K562 (cell line): ENCODE measurements around the gene ZNRD2. TPM values are rescaled to one million over a fixed set of nuclear protein-coding genes. Genes with fewer than 3 reads are reported as not detected.
A peak's percentile ranks its signal among the peaks of the same experiment; 100 is the strongest.

Experiments used
- ATF7 ChIP-seq: fragments of 450-650 bp; IDR thresholded peaks from 2 replicates; pipeline ENCODE4 v1.7.1; 2014; ENCODE audit warnings: mild to moderate bottlenecking, moderate library complexity
- CSDE1 ChIP-seq, 2 experiments: fragments of 450-650 bp; IDR thresholded peaks; 2 replicates each; pipeline ENCODE4 v1.6.1; 2016; ENCODE audit warnings: mild to moderate bottlenecking in 1 of 2
- FOXA3 ChIP-seq, 2 experiments: fragments of 450-650 bp in 1 of 2; sonication (generic) in 1 of 2; formaldehyde crosslinking; IDR thresholded peaks in 1 of 2; conservative IDR thresholded peaks in 1 of 2; 2 replicates each; pipeline versions ENCODE4 v1.4.0 to v1.8.0; 2020 to 2022; ENCODE audit warnings: mild to moderate bottlenecking in 2 of 2, missing genetic modification reagents in 1 of 2
- FOXP1 ChIP-seq: sonication (generic); formaldehyde crosslinking; IDR thresholded peaks from 2 replicates; pipeline ENCODE4 v1.8.0; 2022; ENCODE audit warnings: mild to moderate bottlenecking, missing genetic modification reagents
- POLR2AphosphoS5 ChIP-seq: IDR thresholded peaks from 2 replicates; pipeline ENCODE4 v1.6.1; 2011; ENCODE audit warnings: mild to moderate bottlenecking, low read depth, low read length, moderate library complexity; ENCODE audit not compliant: control insufficient read depth, insufficient read depth
- RB1 ChIP-seq: fragments of 450-650 bp; IDR thresholded peaks from 2 replicates; pipeline ENCODE4 v1.6.1; 2017; ENCODE audit warnings: low read depth, mild to moderate bottlenecking
- SIRT6 ChIP-seq: IDR thresholded peaks from one replicate; pipeline ENCODE4 v1.6.1; 2012; ENCODE audit warnings: low read depth, mild to moderate bottlenecking, control low read depth, inconsistent platforms, low read length, moderate library complexity
- SNRNP70 ChIP-seq: fragments of 200-400 bp; formaldehyde crosslinking; optimal IDR thresholded peaks from 2 replicates; pipeline ENCODE3; 2017; ENCODE audit warnings: low read depth, low read length
- YBX1 ChIP-seq: fragments of 450-650 bp; IDR thresholded peaks from 2 replicates; pipeline ENCODE4 v1.7.1; 2016; ENCODE audit warnings: mild to moderate bottlenecking
- ZC3H11A ChIP-seq: IDR thresholded peaks from 2 replicates; pipeline ENCODE4 v1.6.1; 2012; ENCODE audit warnings: low read depth, low read length, improper control_type of control experiment
- ZNF347 ChIP-seq: fragments of 450-650 bp; formaldehyde crosslinking; IDR thresholded peaks from 2 replicates; pipeline ENCODE4 v1.4.0; 2020; ENCODE audit warnings: low read depth, mild to moderate bottlenecking, moderate library complexity
- polyA plus RNA-seq, 8 experiments: library from polyadenylated mRNA; depleted of rRNA in 4 of 8; stranded (reverse) in 5 of 8; unstranded in 3 of 8; fragments of >200 nt; fragmentation: Nextera tagmentation in 2 of 8; fragmentation: Illumina TruSeq in 1 of 8; extraction: Ambion mirVana in 2 of 8; extraction: Trizol in 1 of 8; gene quantifications; 2 replicates each; pipeline versions ENCODE4 v1.2.1 to v1.2.3, GENCODE V29; 2011 to 2014; ENCODE audit warnings: inconsistent platforms in 1 of 8, missing spikeins in 1 of 8
- total RNA-seq, 7 experiments: library from RNA; depleted of rRNA in 6 of 7; stranded (reverse); fragments of >200 nt in 6 of 7; fragmentation: Illumina TruSeq in 2 of 7; extraction: Trizol in 2 of 7; gene quantifications; 2 replicates each; pipeline versions ENCODE4 v1.2.1 to v1.2.3, GENCODE V29; 2011 to 2021; ENCODE audit warnings: low replicate concordance in 1 of 7
- TF ChIP-seq, protein P1 (sequence below): fragments of 450-650 bp; IDR thresholded peaks from 2 replicates; pipeline ENCODE4 v1.6.1; 2017; ENCODE audit warnings: antibody characterized with exemption, mild to moderate bottlenecking

ZNRD2 gene
- total and polyA plus RNA-seq, 9 of the 15 experiments (the other 6 are each of a cell fraction or from before 2014, with no cell fraction given) = 13.4 to 129 (median 60.4) TPM

DNA sequence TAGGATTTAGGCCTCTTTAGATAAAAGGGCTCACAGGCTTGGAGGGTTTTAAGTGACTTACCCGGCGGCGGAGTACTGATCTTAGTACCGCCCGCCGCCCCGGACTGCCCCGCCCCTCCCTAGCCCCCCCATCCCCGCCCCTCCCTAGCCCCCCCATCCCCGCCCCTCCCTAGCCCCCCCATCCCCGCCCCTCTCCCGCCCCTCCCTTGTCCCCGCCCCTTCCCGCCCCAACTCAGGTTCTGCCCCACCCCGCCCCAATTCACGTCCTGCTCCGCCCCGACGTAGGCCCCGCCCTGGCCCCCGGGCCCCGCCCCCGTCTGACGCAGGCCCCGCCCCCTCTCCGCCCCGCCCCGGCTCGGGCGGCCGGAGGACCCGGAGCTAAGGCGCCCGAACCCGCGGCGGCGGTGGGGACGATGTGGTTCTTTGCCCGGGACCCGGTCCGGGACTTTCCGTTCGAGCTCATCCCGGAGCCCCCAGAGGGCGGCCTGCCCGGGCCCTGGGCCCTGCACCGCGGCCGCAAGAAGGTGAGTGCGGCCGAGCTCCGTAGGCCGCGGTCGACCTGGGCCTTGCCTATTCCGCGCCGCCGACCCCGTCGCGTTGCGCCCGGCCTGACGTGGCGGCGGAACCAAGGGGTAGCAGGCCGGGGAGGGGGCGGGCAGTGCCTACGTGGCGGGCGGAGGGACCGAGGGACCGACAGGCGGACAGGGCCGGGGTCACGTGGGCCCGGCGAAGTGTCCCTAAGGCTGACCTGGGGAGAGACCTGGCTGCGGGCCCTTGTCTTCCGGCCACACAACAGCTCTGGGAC lies 45.3 kb upstream of the ZNRD2 start, which contains the start of gene SCYL1 (continued):
- TF ChIP-seq, protein P1, sequence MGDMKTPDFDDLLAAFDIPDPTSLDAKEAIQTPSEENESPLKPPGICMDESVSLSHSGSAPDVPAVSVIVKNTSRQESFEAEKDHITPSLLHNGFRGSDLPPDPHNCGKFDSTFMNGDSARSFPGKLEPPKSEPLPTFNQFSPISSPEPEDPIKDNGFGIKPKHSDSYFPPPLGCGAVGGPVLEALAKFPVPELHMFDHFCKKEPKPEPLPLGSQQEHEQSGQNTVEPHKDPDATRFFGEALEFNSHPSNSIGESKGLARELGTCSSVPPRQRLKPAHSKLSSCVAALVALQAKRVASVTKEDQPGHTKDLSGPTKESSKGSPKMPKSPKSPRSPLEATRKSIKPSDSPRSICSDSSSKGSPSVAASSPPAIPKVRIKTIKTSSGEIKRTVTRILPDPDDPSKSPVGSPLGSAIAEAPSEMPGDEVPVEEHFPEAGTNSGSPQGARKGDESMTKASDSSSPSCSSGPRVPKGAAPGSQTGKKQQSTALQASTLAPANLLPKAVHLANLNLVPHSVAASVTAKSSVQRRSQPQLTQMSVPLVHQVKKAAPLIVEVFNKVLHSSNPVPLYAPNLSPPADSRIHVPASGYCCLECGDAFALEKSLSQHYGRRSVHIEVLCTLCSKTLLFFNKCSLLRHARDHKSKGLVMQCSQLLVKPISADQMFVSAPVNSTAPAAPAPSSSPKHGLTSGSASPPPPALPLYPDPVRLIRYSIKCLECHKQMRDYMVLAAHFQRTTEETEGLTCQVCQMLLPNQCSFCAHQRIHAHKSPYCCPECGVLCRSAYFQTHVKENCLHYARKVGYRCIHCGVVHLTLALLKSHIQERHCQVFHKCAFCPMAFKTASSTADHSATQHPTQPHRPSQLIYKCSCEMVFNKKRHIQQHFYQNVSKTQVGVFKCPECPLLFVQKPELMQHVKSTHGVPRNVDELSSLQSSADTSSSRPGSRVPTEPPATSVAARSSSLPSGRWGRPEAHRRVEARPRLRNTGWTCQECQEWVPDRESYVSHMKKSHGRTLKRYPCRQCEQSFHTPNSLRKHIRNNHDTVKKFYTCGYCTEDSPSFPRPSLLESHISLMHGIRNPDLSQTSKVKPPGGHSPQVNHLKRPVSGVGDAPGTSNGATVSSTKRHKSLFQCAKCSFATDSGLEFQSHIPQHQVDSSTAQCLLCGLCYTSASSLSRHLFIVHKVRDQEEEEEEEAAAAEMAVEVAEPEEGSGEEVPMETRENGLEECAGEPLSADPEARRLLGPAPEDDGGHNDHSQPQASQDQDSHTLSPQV = peak; percentile 34; the same call in 1 of the 2 replicates
- TF ChIP-seq POLR2AphosphoS5 (peak; percentile 36; the same call in 1 of the 2 replicates), SIRT6 (no peak), CSDE1 (IDR thresholded peaks at IDR 0.05) (no peak), ATF7 (0 out of 2 replicates have a peak, but pooled peaks have one; percentile 26), ZNF347 (CRISPR knock-in tag) (no peak), RB1 (peak; percentile 77), FOXA3 (CRISPR knock-in tag; conservative IDR thresholded peaks at IDR 0.05 in 1 of 2, IDR thresholded peaks at IDR 0.05 in 1 of 2) (peak in 1 of 2 experiments; percentile 53; a peak in 1 of 4 replicates), SNRNP70 (no peak), ZC3H11A (no peak), FOXP1 (CRISPR knock-in tag) (peak; percentile 82; the same call in 1 of the 2 replicates), YBX1 (no peak)
- TF ChIP-seq, all 486 proteins: peak for 84
